Coronary artery (tissue), 2 donors: ENCODE results near the gene MGAT3.
A peak's percentile ranks its signal among the peaks of the same experiment; 100 is the strongest.
"Not testable (repeated sequence)": the region's sequence is repeated elsewhere in the genome, so short reads cannot be mapped to it uniquely, and the experiment has no call there.

Source experiments
- DNase-seq: peaks from one replicate; pipeline ENCODE4 v3.0.0-alpha.2; 2017; ENCODE audit warnings: low spot score
- H3K27ac ChIP-seq, 2 donors: fragments of 200-600 bp; sonication (generic); one replicate each; pipeline ENCODE4 v1.5.1; 2016 to 2019
- H3K4me3 ChIP-seq: fragments of 200-600 bp; sonication (generic); 2 replicates; pipeline ENCODE4 v1.5.1; 2016; ENCODE audit warnings: mild to moderate bottlenecking, moderate library complexity
- TF ChIP-seq, protein P1 (sequence below): fragments of 200-600 bp; sonication (generic); IDR thresholded peaks from one replicate; pipeline ENCODE4 v1.5.1; 2019; ENCODE audit warnings: antibody characterized with exemption

The MGAT3 gene

DNA sequence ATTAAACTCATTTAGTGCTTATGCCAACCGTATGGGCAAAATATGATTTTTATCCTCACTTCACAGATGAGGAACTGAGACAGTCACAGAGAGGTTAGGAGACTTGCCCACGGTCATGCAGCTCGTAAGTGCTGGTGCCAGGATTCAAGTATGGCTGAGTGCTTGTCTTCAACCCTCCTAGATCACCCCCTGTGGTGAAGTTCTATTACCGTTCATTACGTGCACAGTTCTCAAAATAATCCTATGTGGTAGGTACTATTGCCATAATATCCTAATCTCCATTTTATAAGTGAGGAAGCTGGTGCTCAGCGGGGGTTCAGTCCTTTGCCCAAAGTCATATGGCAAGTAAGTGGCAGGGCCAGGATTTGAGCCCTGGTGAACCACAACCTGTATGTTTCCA, 46.8 kb downstream of the MGAT3 start:
- no peak for DNase-seq
- peak overlapping the region; percentile 99 for H3K4me3 ChIP-seq
- no peak overlapping the region for H3K27ac ChIP-seq
- TF ChIP-seq, protein P1, sequence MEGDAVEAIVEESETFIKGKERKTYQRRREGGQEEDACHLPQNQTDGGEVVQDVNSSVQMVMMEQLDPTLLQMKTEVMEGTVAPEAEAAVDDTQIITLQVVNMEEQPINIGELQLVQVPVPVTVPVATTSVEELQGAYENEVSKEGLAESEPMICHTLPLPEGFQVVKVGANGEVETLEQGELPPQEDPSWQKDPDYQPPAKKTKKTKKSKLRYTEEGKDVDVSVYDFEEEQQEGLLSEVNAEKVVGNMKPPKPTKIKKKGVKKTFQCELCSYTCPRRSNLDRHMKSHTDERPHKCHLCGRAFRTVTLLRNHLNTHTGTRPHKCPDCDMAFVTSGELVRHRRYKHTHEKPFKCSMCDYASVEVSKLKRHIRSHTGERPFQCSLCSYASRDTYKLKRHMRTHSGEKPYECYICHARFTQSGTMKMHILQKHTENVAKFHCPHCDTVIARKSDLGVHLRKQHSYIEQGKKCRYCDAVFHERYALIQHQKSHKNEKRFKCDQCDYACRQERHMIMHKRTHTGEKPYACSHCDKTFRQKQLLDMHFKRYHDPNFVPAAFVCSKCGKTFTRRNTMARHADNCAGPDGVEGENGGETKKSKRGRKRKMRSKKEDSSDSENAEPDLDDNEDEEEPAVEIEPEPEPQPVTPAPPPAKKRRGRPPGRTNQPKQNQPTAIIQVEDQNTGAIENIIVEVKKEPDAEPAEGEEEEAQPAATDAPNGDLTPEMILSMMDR, result no peak

GRCh38 chr22:39504071-39504470, 47.3 kb downstream of the MGAT3 start:
- TF ChIP-seq, protein P1, result no peak
- no peak overlapping the region for H3K4me3 ChIP-seq
- DNase-seq, result no peak
- H3K27ac ChIP-seq, result no peak overlapping the region

GRCh38 chr22:39507021-39507420, 50.2 kb downstream of the MGAT3 start:
- H3K4me3 ChIP-seq, H3K27ac ChIP-seq, DNase-seq: not testable (repeated sequence)

DNA sequence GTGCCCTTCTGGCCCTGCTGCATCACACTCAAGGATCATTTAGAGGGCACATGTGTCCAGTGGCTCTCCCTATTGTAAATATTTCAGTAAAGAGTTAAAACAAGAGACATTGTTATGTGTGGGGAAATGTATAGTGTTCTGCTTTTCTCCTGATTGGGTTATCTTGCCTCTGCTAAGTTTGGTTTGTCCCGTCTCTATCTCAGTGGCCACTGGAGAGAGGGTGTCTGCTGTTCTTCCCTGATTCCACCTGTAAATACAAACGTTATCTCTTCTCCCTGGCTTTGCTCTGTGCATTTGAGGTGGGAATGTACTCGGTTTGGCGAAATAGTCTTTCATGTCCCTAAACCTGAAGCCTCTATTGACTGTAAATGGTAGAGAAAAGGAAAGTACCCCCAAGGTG, 51.6 kb downstream of the MGAT3 start:
- TF ChIP-seq, protein P1, result no peak
- no peak overlapping the region for H3K27ac ChIP-seq

GRCh38 chr22:39510529-39511149, 53.8 kb downstream of the MGAT3 start:
- DNase-seq, result no peak
- TF ChIP-seq, protein P1, result no peak
- no peak overlapping the region for H3K4me3 ChIP-seq
- no peak overlapping the region for H3K27ac ChIP-seq

More for the DNA sequence above, 51.6 kb downstream of the MGAT3 start:
- no peak overlapping the region for H3K4me3 ChIP-seq
- no peak for DNase-seq

DNA sequence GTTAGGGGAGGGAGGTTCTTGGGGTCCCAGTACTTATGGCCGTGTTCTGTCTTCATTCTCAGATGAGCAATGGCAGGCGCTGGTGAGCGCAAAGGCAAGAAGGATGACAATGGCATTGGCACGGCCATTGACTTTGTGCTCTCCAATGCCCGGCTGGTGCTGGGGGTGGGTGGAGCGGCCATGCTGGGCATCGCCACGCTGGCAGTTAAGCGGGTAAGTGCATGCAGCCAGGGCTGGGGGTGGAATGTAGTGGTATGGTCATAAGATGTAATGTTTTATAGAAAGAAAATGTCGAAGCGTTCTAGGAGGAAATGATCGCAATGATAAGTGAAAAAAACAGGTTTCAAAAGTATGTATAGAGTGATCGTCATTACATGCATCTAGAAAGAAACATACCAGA, 54.4 kb downstream of the MGAT3 start:
- Histone ChIP-seq H3K4me3 (no peak overlapping the region), H3K27ac (no peak overlapping the region)
- DNase-seq, result no peak
- TF ChIP-seq, protein P1, result no peak

DNA sequence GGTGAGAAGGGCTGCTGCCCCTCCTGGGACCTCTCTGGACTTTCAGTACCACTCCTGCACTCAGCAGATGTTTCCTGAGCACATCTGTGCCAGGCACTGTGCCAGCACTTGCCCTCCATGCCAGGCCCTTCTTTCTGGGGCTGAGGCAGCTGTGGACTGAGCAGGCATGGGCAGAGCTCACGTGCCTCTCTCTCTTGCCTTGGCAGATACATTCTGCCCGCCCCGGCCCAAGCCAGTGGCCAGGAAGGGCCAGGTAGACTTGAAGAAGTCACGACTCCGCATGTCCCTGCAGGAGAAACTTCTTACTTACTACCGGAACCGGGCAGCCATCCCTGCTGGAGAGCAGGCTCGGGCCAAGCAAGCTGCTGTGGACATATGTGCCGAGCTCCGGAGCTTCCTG, 55.2 kb downstream of the MGAT3 start:
- TF ChIP-seq, protein P1, result no peak
- DNase-seq, result no peak

More for the DNA sequence above, 55.2 kb downstream of the MGAT3 start:
- Histone ChIP-seq H3K27ac (no peak overlapping the region), H3K4me3 (no peak overlapping the region)
